Activated T-cell treated with anti-CD3 and anti-CD28 coated beads, Interleukin-2, amount 50 U/mL, for 24 hours (primary cell): ENCODE measurements around the gene EMP2.
"Not testable (repeated sequence)": the region's sequence is repeated elsewhere in the genome, so short reads cannot be mapped to it uniquely, and the experiment has no call there.

ENCODE experiments used
- DNase-seq: peaks from one replicate; pipeline ENCODE4 v3.0.0-alpha.2; 2020
- H3K27ac Mint-ChIP-seq: 2 replicates; pipeline ENCODE4 v1.8.0; 2020; ENCODE audit warnings: mild to moderate bottlenecking, mixed read lengths
- H3K27me3 Mint-ChIP-seq: 2 replicates; pipeline ENCODE4 v1.8.0; 2020; ENCODE audit warnings: mixed read lengths
- H3K36me3 Mint-ChIP-seq: 2 replicates; pipeline ENCODE4 v1.8.0; 2020; ENCODE audit warnings: low read depth, mixed read lengths
- H3K4me1 Mint-ChIP-seq: 2 replicates; pipeline ENCODE4 v1.8.0; 2020; ENCODE audit warnings: low read depth, mixed read lengths
- H3K4me3 Mint-ChIP-seq: 2 replicates; pipeline ENCODE4 v1.8.0; 2020; ENCODE audit warnings: mild to moderate bottlenecking, moderate library complexity, mixed read lengths
- H3K9me3 Mint-ChIP-seq: 2 replicates; pipeline ENCODE4 v1.8.0; 2020; ENCODE audit warnings: mixed read lengths

EMP2 gene, protein sequence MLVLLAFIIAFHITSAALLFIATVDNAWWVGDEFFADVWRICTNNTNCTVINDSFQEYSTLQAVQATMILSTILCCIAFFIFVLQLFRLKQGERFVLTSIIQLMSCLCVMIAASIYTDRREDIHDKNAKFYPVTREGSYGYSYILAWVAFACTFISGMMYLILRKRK

DNA sequence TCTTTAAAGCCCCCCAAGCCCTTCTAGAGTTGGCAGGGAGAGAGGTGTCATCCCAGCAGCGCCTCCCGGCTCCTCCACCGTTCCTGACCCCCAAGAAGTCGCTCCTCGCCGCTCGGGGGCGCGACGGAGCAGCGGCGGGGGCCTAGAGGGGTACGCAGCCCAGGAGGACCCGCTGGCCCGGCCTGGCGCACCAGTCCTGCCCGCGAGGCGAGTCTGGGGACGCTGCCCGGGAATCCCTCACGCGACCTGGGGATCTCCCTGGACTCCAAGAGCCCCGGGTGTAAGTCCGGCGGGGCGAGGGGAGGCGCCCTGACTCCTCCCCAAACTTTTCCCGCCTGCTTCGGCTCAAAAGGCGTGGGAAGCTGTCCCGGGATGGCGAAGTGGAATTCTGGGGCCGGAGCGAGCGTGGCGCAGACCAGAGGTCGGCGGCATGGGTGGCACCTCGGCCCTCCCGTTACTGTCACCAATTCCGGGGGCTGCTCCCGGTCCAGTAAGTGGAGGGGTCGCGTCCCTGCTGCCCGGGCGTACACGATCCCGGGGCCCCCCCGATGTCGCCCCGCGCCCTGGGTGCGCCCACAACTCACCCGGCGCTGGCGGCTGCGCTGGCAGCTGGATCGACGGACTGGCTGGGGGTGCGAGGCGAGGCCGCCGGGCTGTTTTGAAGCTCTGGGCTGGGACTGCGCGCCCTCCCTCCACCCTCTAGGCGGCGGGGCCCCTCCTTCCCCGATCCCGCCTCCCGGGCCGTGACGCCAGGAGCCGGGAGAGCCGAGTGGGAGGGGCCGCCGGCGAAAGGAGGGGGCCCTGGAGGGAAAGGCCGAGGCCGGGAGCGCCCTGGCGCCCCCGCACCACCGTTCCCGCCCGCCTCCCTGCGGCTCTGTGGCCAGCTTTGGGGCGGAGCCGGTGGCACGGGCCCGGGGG is at the start of gene EMP2:
TSS of gene EMP2 (minus strand) at position 634 of the 918 bp plus-strand sequence. CDS start 32,981 bp downstream, outside the sequence.
- Mint-ChIP-seq H3K4me3 (no peak within 1 kb of the TSS), H3K36me3 (no peaks in the 10 kb centered on the region), H3K9me3 (no peaks in the 10 kb centered on the region), H3K4me1 (peaks cover 2% of the 10 kb centered on the region), H3K27ac (no peak within 1 kb of the TSS), H3K27me3 (peaks cover 70% of the 10 kb centered on the region)
- no peak for DNase-seq

DNA sequence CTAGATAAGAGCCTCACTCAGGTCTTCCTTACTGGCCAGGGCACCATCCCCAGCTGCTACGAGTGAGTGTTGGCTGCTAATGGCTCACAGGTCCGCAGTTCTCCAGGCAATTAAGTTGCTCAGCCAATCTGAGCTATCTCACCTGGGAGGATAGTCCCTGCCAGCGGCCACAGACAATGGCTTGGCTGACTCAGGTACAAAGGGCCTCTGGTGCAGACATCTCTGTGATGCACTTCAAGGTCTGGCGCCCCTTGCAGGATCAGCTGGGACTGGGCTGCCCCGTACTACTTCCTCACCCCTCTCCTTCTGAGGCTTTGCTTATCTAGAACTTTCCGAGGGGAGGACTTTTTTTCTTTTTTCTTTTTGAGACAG is 49.2 kb upstream of the EMP2 start:
- no peaks in the 10 kb centered on the region for H3K4me1 Mint-ChIP-seq
- no peak overlapping the region for H3K27ac Mint-ChIP-seq
- no peak for DNase-seq
- H3K27me3 Mint-ChIP-seq: peaks cover 6% of the 10 kb centered on the region
- no peak overlapping the region for H3K4me3 Mint-ChIP-seq
- no peaks in the 10 kb centered on the region for H3K36me3 Mint-ChIP-seq
- no peaks in the 10 kb centered on the region for H3K9me3 Mint-ChIP-seq

DNA sequence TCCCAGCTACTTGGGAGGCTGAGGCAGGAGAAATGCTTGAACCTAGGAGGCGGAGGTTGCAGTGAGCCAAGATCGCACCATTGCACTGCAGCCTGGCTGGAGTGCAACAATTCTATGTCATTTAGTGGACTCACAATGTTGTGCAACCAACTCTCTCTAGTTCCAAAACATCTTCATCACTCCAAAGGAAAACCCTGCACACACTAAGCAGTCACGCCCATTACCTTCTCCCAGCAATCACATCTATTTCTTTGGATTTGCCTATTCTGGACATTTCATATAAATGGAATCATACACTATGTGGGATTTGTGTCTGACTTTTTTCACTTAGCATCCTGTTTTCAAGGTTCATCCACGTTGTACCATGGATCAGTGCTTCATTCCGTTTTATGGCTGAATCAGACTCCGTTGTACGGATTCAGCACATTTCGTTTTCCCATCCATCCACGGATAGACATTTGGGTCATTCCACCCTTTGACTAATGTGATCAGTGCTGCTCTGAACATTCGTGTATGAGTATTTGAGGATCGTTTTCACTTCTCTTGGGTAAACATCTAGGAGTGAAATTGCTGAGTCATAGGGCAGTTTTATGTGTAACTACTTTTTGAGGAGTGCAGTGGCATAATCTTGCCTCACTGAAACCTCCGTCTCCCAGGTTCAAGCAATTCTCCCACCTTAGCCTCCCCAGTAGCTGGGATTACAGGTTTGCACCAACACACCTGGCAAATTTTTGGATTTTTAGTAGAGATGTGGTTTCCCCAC is 45.4 kb upstream of the EMP2 start:
- H3K27me3 Mint-ChIP-seq: no peaks in the 10 kb centered on the region
- H3K36me3 Mint-ChIP-seq: no peaks in the 10 kb centered on the region
- H3K9me3 Mint-ChIP-seq: no peaks in the 10 kb centered on the region
- H3K4me1 Mint-ChIP-seq: peaks cover 2% of the 10 kb centered on the region
- no peak overlapping the region for H3K4me3 Mint-ChIP-seq
- no peak overlapping the region for H3K27ac Mint-ChIP-seq
- DNase-seq: no peak

DNA sequence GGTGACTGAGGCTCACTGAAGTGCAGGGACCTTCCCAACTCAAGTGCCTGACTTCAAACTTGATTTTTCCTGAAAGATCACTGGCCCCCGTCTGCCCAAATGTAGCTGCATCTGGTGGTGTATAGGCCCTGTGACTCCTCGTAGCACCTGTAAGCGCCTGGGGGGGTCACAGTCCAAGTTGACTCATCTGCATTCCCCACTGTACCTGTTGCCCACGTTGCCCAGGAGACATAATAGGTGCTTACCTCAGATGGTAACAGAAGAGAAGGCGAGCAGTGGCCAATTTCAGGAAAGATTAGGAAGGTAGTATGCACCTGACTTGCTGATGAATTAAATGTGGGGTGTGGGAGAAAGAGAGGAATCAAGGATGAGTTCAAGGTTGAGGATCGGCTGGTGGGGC is 44.1 kb upstream of the EMP2 start:
- DNase-seq: no peak
- H3K36me3 Mint-ChIP-seq: no peaks in the 10 kb centered on the region
- H3K27me3 Mint-ChIP-seq: peaks cover 8% of the 10 kb centered on the region
- no peaks in the 10 kb centered on the region for H3K9me3 Mint-ChIP-seq
- peaks cover 2% of the 10 kb centered on the region for H3K4me1 Mint-ChIP-seq
- H3K27ac Mint-ChIP-seq: no peak overlapping the region
- H3K4me3 Mint-ChIP-seq: no peak overlapping the region

DNA sequence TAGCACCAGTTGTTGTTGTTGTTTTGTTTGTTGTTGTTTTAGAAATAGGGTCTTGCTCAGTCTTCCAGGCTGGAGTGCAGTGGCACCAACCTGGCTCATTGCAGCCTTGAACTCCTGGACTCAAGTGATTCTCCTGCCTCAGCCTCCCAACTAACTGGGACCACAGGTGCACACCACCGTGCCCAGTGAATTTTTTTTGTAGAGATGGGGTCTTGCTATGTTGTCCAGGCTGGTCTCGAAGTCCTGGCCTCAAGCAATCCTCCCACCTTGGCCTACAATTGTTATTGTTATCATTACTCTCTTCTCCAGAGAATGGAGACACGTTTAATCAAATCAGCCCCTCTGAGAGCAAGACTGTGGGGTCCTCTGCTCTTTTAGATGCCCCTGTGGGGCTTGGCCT is 42.7 kb upstream of the EMP2 start:
- H3K27me3 Mint-ChIP-seq: peaks cover 20% of the 10 kb centered on the region
- H3K27ac Mint-ChIP-seq: no peak overlapping the region
- DNase-seq: no peak
- peaks cover 2% of the 10 kb centered on the region for H3K4me1 Mint-ChIP-seq
- no peak overlapping the region for H3K4me3 Mint-ChIP-seq
- H3K36me3 Mint-ChIP-seq: no peaks in the 10 kb centered on the region
- no peaks in the 10 kb centered on the region for H3K9me3 Mint-ChIP-seq

DNA sequence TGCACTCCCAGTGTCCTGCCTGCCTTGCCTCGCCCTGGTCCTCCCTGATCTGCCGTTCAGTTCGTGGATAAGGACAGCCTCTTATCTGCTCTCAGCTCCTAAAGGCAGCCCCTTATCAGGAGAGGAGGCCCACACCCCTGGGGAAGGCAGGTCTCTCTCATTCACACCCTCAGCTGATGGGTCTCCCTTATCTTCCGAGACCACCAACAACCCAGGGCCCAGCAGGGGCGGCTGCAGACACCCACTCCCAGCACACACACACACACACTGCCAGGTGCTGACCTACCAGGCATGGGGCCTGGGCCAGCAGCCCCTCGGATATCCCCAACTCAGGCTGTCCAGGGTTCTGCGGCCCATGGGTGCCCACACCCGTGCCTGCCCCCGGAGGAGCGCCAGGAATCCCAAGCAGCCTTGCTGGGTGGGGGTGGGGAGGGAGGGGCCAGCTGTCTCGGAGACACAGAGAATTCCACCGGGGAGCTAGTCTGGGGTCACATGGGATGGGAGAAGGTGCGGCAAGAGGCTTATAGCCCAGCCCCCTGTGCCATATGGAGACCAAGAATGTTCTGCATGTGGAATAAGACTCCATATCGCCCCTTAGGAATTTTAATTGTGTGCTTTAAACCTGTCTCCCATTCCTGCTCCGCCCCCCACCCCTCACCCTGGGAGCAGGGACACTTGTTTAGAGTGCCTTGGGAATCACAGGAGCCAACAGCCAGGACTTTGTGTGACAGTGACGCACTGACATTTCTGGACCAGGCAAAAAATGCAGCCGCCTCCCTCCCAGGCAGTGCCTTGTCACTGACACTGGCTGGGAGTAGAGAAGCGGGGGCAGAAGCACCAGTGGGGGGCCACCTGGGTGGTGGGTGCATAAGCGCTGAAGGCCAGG is 41.9 kb upstream of the EMP2 start:
- Mint-ChIP-seq H3K4me1 (peaks cover 2% of the 10 kb centered on the region), H3K36me3 (no peaks in the 10 kb centered on the region), H3K27me3 (peaks cover 28% of the 10 kb centered on the region), H3K9me3 (no peaks in the 10 kb centered on the region), H3K4me3 (no peak overlapping the region), H3K27ac (no peak overlapping the region)
- DNase-seq: no peak

DNA sequence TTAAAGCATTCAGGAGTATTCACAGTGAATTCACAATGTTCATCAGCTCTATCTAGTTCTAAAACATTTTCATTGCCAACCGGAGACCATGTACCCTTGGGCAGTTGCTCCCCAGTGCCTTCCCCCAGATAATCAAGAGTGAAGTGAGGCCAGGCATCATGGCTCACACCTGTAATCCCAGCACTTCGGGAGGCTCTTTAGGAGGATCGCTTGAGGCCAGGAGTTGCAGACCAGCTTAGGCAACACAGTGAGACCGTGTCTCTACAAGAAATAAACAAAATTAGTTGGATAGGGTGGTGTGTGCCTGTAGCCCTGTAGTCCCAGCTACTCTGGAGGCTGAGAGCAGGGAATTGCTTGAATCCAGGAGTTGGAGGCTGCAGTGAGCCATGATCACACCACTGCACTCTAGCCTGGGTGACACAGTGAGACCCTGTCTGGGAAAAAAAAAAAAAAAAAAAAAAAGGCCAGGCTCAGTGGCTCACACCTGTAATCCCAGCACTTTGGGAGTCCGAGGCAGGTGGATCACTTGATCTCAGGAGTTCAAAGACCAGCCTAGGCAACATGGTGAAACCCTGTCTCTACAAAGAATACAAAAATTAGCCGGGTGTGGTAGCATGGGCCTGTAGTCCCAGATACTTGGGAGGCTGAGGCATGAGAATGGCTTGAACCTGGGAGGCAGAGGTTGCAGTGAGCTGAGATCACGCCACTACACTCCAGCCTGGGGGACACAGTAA is 41.0 kb upstream of the EMP2 start:
- H3K27me3 Mint-ChIP-seq: peaks cover 31% of the 10 kb centered on the region
- not testable (repeated sequence) for H3K27ac Mint-ChIP-seq, H3K9me3 Mint-ChIP-seq, H3K36me3 Mint-ChIP-seq, H3K4me3 Mint-ChIP-seq, H3K4me1 Mint-ChIP-seq, DNase-seq

DNA sequence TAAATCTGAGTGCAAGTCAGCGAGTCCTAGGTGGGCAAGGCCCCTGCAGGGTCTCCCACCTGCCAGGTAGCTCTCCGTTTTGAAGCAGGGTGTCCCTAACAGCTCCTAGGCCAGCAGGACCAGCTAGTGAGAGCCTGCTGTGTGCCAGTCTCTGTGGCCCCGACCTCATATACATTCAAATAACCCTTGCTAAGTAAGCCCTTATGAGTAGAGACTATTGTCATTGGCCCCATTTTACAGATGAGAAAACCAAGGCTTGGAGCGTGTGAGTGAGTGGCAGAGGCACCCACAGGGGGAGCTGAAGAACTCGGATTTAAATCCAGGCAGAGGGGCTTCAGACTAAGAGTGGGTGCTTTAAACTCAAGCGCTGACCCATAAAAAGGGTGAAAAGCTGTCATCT is 39.7 kb upstream of the EMP2 start:
- H3K9me3 Mint-ChIP-seq: no peaks in the 10 kb centered on the region
- no peak for DNase-seq
- no peaks in the 10 kb centered on the region for H3K36me3 Mint-ChIP-seq
- no peak overlapping the region for H3K27ac Mint-ChIP-seq
- H3K27me3 Mint-ChIP-seq: peaks cover 39% of the 10 kb centered on the region
- H3K4me1 Mint-ChIP-seq: peaks cover 2% of the 10 kb centered on the region
- H3K4me3 Mint-ChIP-seq: no peak overlapping the region

DNA sequence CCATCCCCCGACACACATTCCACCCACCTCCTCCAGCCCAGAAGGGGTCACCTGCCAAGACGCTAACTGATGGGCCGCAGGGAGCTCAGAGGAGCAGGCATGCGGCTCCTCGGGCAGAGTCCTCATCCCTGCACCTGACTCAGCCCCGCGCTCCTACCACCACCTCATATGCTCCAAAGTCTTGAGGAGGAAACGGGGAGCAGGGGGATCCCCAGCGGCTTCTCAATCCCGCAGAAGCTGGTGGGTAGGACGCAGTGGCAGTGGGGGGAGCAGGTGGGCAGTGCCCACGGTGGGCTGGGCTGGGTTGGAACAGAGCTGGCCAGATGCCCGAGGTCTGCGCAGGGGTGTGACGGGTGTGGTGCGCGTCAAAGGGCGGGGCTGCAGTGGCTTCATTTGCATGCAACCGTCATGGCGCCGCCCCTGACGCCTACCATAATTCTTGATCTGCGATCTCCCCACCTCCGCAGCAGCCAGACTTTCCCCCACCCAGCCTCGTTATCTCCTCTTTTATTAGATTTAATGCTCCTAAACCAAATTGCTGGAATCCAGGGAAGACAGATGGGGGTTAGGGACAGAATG is 39.0 kb upstream of the EMP2 start:
- no peak overlapping the region for H3K27ac Mint-ChIP-seq
- H3K27me3 Mint-ChIP-seq: peaks cover 39% of the 10 kb centered on the region
- H3K9me3 Mint-ChIP-seq: no peaks in the 10 kb centered on the region
- H3K36me3 Mint-ChIP-seq: no peaks in the 10 kb centered on the region
- DNase-seq: no peak
- H3K4me1 Mint-ChIP-seq: peaks cover 2% of the 10 kb centered on the region
- H3K4me3 Mint-ChIP-seq: no peak overlapping the region

DNA sequence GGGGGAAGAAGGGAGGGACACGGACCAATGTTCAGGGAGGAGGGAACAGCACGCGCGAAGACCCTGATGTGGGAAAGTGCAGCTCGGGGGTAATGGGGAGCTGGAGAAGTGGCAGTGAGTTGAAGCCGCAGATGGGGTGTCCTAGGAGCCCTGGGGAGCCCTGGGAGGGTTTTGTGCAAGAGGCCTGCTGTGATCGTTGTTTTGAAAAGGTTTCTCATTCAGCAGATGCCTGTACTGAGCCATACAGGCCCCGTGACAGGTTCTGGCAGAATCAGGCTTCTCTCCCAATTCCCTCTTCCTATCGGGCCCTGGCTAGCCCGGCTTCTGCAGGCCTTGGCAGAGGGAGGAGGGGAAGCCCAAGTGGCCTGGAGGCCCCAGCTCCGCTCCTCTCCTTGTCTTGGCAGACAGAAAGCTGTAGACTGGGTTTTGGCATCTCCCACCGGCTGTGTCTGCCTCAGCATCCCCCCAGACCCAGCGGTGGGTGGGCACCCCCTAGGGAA is 38.4 kb upstream of the EMP2 start:
- Mint-ChIP-seq H3K4me3 (no peak overlapping the region), H3K9me3 (no peaks in the 10 kb centered on the region), H3K4me1 (no peaks in the 10 kb centered on the region), H3K36me3 (no peaks in the 10 kb centered on the region), H3K27ac (no peak overlapping the region), H3K27me3 (peaks cover 39% of the 10 kb centered on the region)
- DNase-seq: no peak

DNA sequence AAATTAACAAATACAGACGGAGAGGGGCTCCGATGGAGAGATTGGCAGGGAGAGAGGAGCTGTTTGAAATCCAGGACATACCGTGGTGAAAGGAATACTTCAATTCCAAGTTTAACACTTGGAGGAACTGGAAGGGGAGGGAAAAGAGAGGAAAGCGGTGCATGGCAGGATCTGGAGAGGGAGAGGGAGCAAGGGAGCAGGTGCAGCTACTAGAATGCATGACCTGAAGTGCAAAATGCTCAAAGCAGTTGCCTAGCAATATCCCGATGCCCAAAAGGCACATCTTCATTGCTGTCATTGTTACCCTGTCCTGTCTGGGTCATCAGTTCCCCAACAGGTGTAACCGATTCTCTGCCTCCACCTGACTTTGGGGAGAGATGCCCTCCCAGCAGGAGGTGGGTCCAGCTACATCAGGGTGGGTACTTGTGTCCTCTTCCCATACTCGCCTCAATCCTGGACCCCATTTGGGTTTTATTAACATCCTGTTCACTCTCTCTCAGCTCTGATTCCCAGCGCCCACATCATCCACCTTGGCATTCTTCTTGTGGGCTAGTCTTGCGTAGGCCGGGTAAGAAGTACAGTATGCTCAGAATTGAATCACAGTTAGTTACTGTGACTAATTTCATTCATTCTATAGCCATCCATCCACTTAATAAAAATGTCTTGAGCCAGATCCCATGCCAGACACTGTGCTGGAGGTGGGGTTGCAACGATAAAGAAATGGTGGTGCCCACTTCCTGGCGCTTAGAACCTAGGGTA is 37.4 kb upstream of the EMP2 start:
- Mint-ChIP-seq H3K4me3 (no peak overlapping the region), H3K4me1 (no peaks in the 10 kb centered on the region), H3K9me3 (no peaks in the 10 kb centered on the region), H3K27me3 (peaks cover 43% of the 10 kb centered on the region), H3K36me3 (no peaks in the 10 kb centered on the region), H3K27ac (no peak overlapping the region)
- no peak for DNase-seq

DNA sequence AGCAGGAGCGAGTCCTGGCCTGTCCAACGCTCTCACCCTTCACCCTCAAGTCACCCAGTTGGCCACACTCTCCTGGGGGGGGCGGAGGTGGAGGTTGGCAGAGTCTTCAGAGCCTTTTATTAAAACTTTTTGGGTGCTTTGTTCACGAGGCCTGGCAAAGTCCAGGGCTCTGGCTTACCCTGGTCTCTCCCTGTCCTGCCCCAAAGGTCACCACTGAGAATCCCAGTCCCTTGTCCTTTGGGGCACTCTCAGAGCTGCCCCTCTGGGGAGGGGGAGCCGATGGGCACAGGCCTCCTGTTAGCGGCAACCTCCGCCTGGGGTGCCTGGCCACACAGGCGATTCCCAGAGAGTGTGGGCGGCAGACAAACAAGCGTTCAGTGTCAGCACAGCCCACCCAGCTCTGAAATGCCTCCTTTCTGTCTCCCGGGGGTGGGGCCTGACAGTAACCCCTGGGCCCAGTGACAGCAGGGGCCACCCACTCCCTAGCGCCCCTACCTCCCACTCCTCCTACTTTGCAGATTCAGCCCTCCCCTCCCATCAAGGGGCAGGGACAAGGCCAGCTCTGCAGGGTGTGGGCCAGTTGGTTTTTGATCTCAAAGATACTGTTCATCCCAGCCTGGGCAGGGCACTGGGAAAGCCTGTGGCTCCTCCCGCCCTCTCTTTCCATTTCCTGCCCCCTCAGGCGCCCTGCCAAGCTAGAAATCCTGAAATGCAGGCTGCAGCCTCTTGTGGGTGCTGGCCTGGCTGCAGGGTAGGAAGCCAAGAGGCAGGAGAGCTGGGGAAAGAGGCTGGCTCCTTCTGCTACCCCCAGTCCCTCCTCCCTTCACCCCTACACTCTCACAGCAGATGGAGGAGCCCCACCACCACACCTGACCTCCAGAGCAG is 36.6 kb upstream of the EMP2 start:
- H3K9me3 Mint-ChIP-seq: no peaks in the 10 kb centered on the region
- H3K4me3 Mint-ChIP-seq: no peak overlapping the region
- H3K27me3 Mint-ChIP-seq: peaks cover 46% of the 10 kb centered on the region
- no peak overlapping the region for H3K27ac Mint-ChIP-seq
- H3K36me3 Mint-ChIP-seq: no peaks in the 10 kb centered on the region
- no peaks in the 10 kb centered on the region for H3K4me1 Mint-ChIP-seq
- no peak for DNase-seq
